Fibroblast of gingiva (primary cell): Measurements from ENCODE around the gene LRMDA.

Experiments
- DNase-seq: peaks from one replicate; pipeline ENCODE4 v3.0.0-alpha.2; 2011; ENCODE audit warnings: low read depth

The LRMDA gene

GRCh38 chr10:76305930-76306615 is 874.6 kb downstream of the LRMDA start:
- no peak for DNase-seq

- DNase-seq, result peak; percentile 54
These were observed 875.4 kb downstream of the LRMDA start for GRCh38 chr10:76306856-76307255.

GRCh38 chr10:76309070-76309469 is 877.6 kb downstream of the LRMDA start:
- DNase-seq, result no peak

GRCh38 chr10:76309741-76310587 is 878.5 kb downstream of the LRMDA start:
- DNase-seq, result peak; percentile 9

DNA sequence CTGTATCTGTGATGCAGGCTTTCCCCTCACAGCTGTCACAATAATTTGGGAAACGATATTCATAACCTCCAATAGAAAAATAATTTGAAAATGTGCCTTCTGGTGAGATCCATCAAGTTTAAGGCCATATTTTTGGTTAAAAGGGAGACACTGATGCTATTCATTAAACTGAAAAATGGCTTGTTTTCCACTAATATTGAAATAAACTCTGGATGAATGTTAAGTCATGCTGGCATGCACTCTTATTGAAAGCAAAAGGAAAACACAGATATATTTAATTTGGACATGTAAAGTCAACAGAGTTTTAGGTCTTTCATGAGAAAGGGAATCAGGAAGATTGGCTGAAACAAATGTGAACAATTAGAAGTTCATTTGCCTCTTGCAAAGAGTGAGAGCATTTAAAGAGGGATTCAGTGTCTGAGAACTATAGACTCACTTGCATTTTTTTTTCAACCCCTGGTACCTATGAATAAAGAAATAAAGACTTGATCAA is 879.2 kb downstream of the LRMDA start:
- no peak for DNase-seq

DNA sequence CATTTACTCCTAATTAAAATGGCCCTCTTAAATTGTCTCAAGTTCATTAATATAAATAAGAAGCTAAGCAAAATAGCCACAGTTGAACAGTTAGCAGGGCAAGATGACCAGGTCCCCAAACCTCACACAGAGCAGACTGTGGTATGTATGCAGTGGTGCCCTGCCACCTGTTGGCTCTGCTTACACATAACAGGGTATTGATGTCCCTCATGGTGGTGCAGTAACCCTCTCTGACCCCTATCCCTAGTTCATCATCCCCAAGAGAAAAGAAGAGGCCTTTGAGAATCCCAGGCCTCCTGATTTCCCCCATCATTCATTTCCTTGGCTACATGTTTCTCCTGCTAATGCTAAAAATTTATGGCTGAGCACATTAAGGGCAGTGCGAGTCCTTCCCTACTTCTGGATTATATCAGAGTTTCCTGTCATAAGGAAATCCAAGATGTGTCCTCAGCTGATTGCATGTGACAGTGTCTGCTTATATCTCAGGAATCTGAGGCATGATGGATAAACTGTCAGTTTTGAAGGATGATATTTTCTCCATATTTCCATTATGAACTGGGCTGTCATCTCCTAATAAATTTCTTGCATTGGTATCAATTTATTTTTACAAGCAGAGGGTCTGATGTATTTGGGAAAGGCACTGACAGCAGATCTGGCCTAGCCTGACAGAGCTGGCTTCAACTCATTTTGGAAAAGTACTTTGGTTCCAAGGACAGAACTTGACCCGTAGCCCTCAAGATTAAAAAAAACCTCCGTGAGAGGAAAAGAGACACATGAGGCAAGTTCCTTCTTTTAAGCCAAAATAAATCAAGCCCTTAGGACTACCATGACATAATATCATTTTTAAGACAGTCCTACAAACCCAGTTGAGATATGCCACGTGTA is 880.6 kb downstream of the LRMDA start:
- DNase-seq, result no peak

- DNase-seq, result no peak
These were observed 883.8 kb downstream of the LRMDA start for GRCh38 chr10:76315240-76315639.

DNA sequence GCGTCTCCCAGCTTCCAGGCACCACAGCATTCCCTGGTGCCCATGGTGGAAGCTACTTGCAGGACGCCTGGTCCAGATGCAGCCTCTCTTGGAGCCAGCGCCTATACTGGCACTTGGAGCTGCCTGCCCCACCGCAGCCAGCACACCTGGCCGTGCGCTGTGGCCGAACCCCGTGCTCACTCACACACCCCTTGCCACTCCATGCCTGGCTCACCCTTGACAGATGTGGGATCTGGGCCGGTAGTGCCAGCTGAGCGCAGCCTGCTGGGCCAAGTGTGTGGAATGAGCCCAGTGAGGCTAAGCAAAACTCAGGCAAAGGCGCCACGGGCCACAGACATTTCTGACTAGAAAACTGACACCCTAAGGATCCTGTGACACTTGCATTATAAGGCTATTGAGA is 884.8 kb downstream of the LRMDA start:
- no peak for DNase-seq

DNA sequence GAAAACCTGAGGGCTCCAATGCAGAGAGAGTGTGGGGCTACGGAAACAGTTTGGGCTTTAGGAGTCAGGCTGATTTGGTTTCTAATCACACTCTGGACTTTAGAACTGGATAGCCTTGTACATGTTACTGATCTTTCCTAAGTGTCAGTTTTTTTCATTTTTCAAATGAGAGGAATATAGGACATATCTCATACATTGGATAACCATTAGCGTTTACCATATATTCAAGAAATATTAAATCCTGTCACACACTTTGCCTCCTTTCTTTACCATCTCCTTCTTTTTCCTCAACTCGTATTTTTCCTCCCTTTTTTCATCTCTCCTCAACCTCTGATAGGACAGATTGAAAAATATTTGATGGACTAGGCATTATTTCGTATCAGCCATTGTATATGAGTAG is 885.7 kb downstream of the LRMDA start:
- DNase-seq, result no peak

DNA sequence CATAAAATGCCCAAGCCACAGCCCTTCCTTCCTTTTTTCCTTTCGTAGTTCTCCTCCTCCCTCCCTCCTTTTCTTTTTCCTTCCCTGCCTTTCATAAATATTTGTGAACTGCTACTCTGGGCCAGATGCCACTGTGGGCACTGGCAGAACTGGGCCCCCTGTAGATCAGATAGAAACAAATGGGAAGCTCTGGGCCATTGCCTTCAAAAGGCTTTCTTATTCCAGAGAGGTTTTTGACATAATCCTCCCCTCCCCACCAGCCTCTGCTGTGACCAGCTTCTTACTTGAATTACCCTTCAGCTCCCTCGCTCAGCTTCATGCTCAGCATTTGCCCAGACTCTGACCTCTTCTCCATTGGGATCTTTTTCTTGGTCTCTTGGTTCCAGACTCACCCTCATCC is 886.8 kb downstream of the LRMDA start:
- DNase-seq, result no peak

- no peak for DNase-seq
These were observed 888.2 kb downstream of the LRMDA start for GRCh38 chr10:76319661-76320060.

DNA sequence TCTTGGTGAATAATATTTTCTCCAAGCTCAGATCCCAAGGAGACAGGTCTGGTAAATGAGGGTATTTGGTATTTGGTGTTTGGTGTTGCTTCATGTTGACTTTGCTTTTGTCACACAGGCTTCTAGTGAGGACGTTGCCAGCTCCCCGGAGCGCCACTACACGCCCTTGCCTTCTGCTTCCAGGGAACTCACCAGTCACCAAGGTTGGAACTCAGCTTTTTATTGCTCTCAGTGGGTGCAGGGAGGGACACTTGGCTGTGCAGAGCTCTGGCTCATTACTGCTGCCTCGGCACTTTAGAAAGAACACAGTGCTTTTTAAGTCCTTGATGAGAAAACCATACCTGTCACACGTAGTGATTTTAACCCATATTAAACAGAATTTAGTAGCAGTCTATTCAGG is 892.9 kb downstream of the LRMDA start:
- peak; percentile 11 for DNase-seq

DNA sequence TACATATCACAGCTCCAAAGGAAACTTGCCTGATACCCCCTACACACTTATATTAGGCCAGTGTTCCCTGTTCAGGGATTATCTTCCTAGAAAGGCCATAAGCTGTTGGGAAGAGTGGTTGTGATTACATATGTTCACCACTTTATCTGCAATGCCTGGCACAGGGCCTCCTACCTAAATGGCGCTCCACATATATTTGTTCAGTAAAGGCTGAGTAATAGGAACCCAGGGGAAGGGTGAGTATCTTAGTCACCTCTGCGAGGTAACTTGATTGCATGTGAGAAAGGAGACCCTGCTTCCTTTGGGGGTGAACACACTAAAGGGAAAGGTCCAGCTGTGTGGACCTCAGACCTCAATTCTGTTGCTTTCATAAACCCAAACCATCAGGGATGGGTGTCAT is 896.0 kb downstream of the LRMDA start:
- DNase-seq, result no peak

- DNase-seq, result no peak
These were observed 896.9 kb downstream of the LRMDA start for GRCh38 chr10:76328348-76328747.

GRCh38 chr10:76329891-76330575 is 898.6 kb downstream of the LRMDA start:
- no peak for DNase-seq

- no peak for DNase-seq
These were observed 900.3 kb downstream of the LRMDA start for GRCh38 chr10:76331742-76332141.

GRCh38 chr10:76333326-76333725 is 901.9 kb downstream of the LRMDA start:
- DNase-seq, result no peak

- no peak for DNase-seq
These were observed 902.4 kb downstream of the LRMDA start for GRCh38 chr10:76333796-76334195.

DNA sequence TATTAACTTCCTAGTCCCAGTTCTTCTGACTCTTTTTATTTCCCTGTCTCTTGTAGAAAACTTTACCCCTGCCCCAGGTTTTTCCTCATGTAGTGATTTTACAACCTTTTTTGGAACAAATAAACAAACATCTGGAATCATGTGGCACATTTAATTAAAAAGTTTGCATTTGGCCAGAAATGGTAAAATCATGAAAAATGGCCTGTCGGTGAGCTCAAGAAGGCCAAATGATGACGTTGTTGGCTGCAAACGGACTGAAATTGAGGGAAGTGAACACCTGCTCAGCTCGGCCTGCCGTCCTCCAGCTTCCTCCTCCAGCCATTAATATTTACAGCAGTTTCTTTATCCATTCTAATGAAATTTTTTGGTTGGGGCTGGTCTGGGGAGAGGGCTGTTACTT is 902.8 kb downstream of the LRMDA start:
- no peak for DNase-seq

DNA sequence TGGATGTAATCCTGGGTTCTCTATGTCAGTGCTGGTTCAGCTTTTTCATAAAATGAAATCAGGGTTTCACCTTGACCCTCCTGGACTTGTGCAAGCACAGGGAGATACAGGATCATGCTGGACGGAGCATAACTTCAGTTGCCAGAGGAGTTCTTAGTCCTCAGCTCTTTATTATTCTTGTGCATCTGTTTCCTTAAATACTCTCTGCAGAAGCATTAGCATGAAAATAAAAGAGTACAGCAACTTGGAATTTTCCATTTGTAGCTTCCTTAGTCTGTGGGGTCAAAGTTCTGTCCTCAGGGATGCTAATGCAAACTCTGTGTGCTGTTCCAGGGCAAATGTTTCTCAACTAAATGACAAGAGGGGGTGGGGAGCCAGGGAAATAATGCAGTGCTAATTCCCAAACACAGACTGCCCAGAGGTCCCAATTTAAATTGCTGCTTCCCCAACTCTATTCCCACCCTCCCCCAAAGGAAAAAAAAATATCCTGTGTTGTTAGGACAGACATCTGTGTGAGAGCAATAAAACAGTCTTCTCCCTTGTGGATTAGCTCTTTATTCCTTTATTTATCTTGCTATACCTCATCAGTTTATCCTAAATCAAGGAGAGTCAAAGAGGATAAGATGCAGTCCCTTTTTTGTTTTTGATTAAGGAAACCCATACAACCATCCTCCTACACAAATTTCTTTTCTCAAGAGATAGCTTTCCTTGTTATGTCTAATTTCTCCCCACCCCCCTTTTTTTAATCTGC is 905.0 kb downstream of the LRMDA start:
- peak; percentile 84 for DNase-seq

GRCh38 chr10:76337641-76338040 is 906.2 kb downstream of the LRMDA start:
- DNase-seq, result peak; percentile 59
